Uterus (tissue), 2 donors: ENCODE measurements around the gene ACAD11.

Source experiments
- POLR2A ChIP-seq, 2 donors: fragments of 450-650 bp; IDR thresholded peaks; one replicate each; pipeline ENCODE4 v1.6.1; 2016; ENCODE audit warnings: antibody characterized with exemption in 2 of 2, mild to moderate bottlenecking in 1 of 2, moderate library complexity in 1 of 2
- TF ChIP-seq, protein P1 (sequence below), 4 experiments: fragments of 200-600 bp in 2 of 4; fragments of 450-650 bp in 2 of 4; sonication (generic) in 2 of 4; IDR thresholded peaks; one replicate each; pipeline ENCODE4 v1.5.1; 2016 to 2019; ENCODE audit warnings: antibody characterized with exemption in 4 of 4, mild to moderate bottlenecking in 2 of 4, moderate library complexity in 1 of 4

GRCh38 chr3:132635052-132635451 is 24.6 kb downstream of the ACAD11 start:
- TF ChIP-seq, protein P1, sequence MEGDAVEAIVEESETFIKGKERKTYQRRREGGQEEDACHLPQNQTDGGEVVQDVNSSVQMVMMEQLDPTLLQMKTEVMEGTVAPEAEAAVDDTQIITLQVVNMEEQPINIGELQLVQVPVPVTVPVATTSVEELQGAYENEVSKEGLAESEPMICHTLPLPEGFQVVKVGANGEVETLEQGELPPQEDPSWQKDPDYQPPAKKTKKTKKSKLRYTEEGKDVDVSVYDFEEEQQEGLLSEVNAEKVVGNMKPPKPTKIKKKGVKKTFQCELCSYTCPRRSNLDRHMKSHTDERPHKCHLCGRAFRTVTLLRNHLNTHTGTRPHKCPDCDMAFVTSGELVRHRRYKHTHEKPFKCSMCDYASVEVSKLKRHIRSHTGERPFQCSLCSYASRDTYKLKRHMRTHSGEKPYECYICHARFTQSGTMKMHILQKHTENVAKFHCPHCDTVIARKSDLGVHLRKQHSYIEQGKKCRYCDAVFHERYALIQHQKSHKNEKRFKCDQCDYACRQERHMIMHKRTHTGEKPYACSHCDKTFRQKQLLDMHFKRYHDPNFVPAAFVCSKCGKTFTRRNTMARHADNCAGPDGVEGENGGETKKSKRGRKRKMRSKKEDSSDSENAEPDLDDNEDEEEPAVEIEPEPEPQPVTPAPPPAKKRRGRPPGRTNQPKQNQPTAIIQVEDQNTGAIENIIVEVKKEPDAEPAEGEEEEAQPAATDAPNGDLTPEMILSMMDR (IDR thresholded peaks at IDR 0.05) = no peak
- TF ChIP-seq POLR2A (IDR thresholded peaks at IDR 0.05) = no peak
